HL-60/S4 treated with retinoic acid at 250 ng/mL for 4 days and 3 days (cell line): ENCODE results near the gene RAB1B.
"Not testable (repeated sequence)": the region's sequence is repeated elsewhere in the genome, so short reads cannot be mapped to it uniquely, and the experiment has no call there.

ENCODE experiments used
- in situ Hi-C: fragments of 300-500 bp; cut with MboI; formaldehyde crosslinking; loops from 2 replicates; pipeline ENCODE4 v1.7.0; 2022; ENCODE audit warnings: low sequenced_read_pairs

RAB1B gene

GRCh38 chr11:66294626-66295620 is 26.5 kb downstream of the RAB1B start:
- in situ Hi-C loops, result no loop called here

- in situ Hi-C loops, result no loop called here
Observed at GRCh38 chr11:66297610-66298009, 29.2 kb downstream of the RAB1B start.

- in situ Hi-C loops, result no loop called here
Observed at GRCh38 chr11:66299186-66299585, 30.7 kb downstream of the RAB1B start.

- in situ Hi-C loops, result no loop called here
Observed at GRCh38 chr11:66302656-66303055, 34.2 kb downstream of the RAB1B start.

- in situ Hi-C loops, result no loop called here
Observed at GRCh38 chr11:66309475-66309874, 41.0 kb downstream of the RAB1B start.

GRCh38 chr11:66310324-66310723 is 41.9 kb downstream of the RAB1B start:
- in situ Hi-C loops, result no loop called here

- in situ Hi-C loops, result not testable (repeated sequence)
Observed at GRCh38 chr11:66310803-66311440, 42.5 kb downstream of the RAB1B start.

- in situ Hi-C loops, result no loop called here
Observed at GRCh38 chr11:66311470-66311964, 43.1 kb downstream of the RAB1B start.

- in situ Hi-C loops, result no loop called here
Observed at GRCh38 chr11:66311965-66312548, 43.6 kb downstream of the RAB1B start.

- in situ Hi-C loops, result no loop called here
Observed at GRCh38 chr11:66312549-66313320, 44.3 kb downstream of the RAB1B start.

GRCh38 chr11:66313321-66314185 is 45.1 kb downstream of the RAB1B start:
- in situ Hi-C loops, result no loop called here

- in situ Hi-C loops, result no loop called here
Observed at GRCh38 chr11:66314186-66314501, 45.7 kb downstream of the RAB1B start.

- in situ Hi-C loops, result no loop called here
Observed at GRCh38 chr11:66314561-66315497, 46.4 kb downstream of the RAB1B start.

- in situ Hi-C loops, result no loop called here
Observed at GRCh38 chr11:66315498-66315885, 47.1 kb downstream of the RAB1B start.

- in situ Hi-C loops, result no loop called here
Observed at GRCh38 chr11:66315921-66316811, 47.7 kb downstream of the RAB1B start.

- in situ Hi-C loops, result no loop called here
Observed at GRCh38 chr11:66316849-66317251, 48.4 kb downstream of the RAB1B start, which contains the start of gene CD248. TSS of gene CD248 (minus strand) at chr11:66317044. CDS start at chr11:66317027, 17 bp downstream.

- in situ Hi-C loops, result no loop called here
Observed at GRCh38 chr11:66317322-66317722, 48.9 kb downstream of the RAB1B start.
